ENCODE results near the gene CXXC5. TPM values are rescaled to one million over a fixed set of nuclear protein-coding genes. Genes with fewer than 3 reads are reported as not detected.

The CXXC5 gene
- total and polyA plus RNA-seq, 2 experiments from 2014 or later: 70.4 to 122 TPM

DNA sequence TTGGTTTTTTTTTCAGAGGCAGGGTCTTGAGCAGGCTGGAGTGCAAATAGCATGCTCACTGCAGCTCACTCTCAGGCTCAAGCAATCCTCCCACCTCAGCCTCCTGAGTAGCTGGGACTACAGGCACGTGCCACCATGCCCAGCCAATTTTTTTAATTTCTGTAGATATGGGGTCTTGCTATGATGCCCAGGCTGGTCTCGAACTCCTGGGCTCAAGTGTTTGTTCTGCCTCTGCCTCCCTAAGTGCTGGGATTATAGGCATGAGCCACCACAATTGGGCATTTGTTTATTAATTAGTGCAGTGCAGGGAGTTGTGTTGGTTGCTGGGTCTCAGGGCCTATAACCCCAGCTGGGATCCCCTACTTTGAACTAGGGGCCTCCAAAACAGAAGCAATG lies 47.0 kb downstream of the CXXC5 start:
- H3K4me1 ChIP-seq (ENCODE audit: low read depth): peaks cover 46% of the 10 kb centered on the region

DNA sequence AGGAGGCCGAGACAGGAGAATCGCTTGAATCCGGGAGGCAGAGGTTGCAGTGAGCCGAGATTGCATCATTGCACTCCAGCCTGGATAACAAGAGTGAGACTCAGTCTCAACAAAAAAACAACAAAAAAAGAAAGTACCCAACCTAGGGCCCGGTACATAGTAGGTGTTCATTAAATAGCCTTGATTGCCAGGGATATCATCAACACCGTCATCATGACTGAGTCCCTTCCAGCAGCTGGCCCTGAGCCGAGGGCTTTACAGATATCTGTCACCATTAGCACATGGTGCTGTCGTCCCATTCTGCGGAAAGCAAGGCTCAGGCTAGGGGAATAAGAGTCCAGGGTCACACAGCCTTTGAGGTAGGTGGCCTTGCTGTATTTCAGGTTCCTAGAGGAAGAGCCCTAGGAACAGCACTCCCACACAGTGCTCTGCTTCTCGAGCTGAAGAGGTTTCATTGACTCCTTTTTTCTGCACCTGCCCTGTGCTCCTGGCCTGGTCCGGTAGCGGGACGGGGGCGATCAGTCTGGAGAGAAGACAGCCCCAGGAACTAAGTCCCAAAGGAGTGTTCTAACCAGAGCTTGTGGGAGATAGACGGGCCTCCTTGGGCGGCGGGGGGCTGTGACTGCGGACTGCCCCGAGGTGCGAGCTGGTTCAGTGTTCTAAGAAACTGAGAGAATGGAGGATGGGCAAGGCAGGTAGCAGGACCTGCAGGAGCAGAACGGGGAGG lies 48.2 kb downstream of the CXXC5 start:
- H3K27me3 ChIP-seq: no peaks in the 10 kb centered on the region
- H3K36me3 ChIP-seq: no peaks in the 10 kb centered on the region
- no peak for DNase-seq (ENCODE audit: low read depth in 1 of 2, low spot score in 1 of 2)
- no peak overlapping the region for H3K4me3 ChIP-seq
- peaks cover 43% of the 10 kb centered on the region for H3K4me1 ChIP-seq (ENCODE audit: low read depth)
- no peaks in the 10 kb centered on the region for H3K9me3 ChIP-seq (ENCODE audit: low read depth)
- TF ChIP-seq, protein P1, sequence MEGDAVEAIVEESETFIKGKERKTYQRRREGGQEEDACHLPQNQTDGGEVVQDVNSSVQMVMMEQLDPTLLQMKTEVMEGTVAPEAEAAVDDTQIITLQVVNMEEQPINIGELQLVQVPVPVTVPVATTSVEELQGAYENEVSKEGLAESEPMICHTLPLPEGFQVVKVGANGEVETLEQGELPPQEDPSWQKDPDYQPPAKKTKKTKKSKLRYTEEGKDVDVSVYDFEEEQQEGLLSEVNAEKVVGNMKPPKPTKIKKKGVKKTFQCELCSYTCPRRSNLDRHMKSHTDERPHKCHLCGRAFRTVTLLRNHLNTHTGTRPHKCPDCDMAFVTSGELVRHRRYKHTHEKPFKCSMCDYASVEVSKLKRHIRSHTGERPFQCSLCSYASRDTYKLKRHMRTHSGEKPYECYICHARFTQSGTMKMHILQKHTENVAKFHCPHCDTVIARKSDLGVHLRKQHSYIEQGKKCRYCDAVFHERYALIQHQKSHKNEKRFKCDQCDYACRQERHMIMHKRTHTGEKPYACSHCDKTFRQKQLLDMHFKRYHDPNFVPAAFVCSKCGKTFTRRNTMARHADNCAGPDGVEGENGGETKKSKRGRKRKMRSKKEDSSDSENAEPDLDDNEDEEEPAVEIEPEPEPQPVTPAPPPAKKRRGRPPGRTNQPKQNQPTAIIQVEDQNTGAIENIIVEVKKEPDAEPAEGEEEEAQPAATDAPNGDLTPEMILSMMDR (IDR thresholded peaks at IDR 0.05; ENCODE audit: low read depth, low read length): no peak
- H3K27ac ChIP-seq: peak overlapping the region; percentile 91

More for the DNA sequence above, 47.0 kb downstream of the CXXC5 start:
- TF ChIP-seq, protein P1 (IDR thresholded peaks at IDR 0.05; ENCODE audit: low read depth, low read length): no peak
- Histone ChIP-seq H3K27me3 (no peaks in the 10 kb centered on the region), H3K4me3 (no peak overlapping the region), H3K36me3 (no peaks in the 10 kb centered on the region), H3K9me3 (ENCODE audit: low read depth) (no peaks in the 10 kb centered on the region), H3K27ac (no peak overlapping the region)
- no peak for DNase-seq (ENCODE audit: low read depth in 1 of 2, low spot score in 1 of 2)

DNA sequence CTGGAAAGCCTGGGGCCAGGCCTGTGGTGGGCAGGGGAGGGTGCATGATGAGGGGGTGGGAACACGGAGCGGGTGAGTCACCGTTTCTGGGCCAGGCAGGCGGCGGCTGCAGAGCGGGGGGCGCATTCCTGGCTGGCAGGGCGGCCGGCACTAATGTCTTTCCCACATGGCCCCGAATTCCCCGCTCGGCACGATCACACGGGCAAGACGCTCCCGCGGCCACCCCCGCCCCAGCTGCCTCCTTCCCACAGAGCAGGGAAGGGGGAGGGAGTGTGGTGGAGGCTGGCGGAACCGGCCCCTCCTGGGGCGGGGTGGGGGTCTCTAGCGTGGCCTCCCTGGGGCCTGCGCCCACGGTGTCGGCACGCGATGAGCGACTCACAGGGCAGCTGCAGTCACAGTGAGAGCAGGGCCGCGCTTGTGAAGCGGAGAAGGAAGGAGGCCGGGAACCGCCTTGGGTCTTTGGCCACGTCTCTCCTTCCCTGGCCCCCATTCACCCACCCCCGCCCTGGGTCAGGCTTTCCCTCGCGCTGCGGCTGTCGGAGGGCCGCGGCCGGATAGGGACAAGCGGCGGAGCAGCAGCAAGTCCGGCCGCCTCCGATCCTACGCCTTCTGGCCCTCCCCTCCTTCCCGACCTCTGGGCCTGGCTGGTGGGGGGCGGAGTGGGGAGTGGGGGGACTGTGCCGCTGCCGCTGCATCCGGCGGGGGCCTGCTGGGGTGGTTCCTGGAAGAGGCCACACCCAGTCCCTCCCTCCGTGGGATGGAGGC lies 48.9 kb downstream of the CXXC5 start:
- Histone ChIP-seq H3K36me3 (no peaks in the 10 kb centered on the region), H3K27me3 (no peaks in the 10 kb centered on the region), H3K4me1 (ENCODE audit: low read depth) (peaks cover 43% of the 10 kb centered on the region), H3K27ac (peak overlapping the region; percentile 91), H3K9me3 (ENCODE audit: low read depth) (no peaks in the 10 kb centered on the region), H3K4me3 (no peak overlapping the region)
- DNase-seq (ENCODE audit: low read depth in 1 of 2, low spot score in 1 of 2): peak; percentile 74 to 87
- TF ChIP-seq, protein P1 (IDR thresholded peaks at IDR 0.05; ENCODE audit: low read depth, low read length): no peak

DNA sequence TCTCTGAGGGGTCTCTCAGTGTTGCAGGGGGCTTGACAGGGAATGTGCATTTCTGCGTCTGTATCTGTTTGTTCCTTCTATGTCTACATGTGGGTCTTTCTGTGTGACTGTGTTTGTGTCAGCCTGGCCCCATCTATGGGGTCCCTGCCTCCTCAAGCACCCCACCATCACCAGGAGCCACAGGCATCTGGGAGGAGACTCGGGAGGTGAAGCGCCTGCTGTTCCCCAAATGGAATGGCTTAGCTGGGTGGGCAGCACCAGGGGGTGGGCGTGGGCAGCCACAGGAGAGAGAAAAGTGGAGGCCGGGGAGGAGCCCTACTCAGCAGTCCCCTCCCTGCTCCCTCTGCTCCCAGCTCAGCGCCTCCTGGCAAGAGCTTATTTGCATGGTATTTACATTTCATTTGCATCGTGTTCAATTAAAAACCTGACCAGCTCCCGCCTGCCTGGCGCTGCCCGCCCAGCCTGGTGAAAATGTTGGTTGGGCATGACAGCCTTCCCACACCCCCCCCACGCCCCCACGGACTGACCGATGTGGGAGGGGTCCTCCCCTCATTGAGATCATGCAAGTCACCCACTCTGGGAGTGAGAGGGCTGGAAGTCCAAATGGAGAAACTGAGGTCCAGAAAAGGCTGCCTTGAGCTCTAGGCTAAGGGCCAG lies 50.5 kb downstream of the CXXC5 start:
- no peaks in the 10 kb centered on the region for H3K9me3 ChIP-seq (ENCODE audit: low read depth)
- peaks cover 32% of the 10 kb centered on the region for H3K4me1 ChIP-seq (ENCODE audit: low read depth)
- TF ChIP-seq, protein P1 (IDR thresholded peaks at IDR 0.05; ENCODE audit: low read depth, low read length): no peak
- H3K4me3 ChIP-seq: no peak overlapping the region
- no peaks in the 10 kb centered on the region for H3K27me3 ChIP-seq
- peak; percentile 80 to 81 for DNase-seq (ENCODE audit: low read depth in 1 of 2, low spot score in 1 of 2)
- H3K27ac ChIP-seq: peak overlapping the region; percentile 91
- no peaks in the 10 kb centered on the region for H3K36me3 ChIP-seq

DNA sequence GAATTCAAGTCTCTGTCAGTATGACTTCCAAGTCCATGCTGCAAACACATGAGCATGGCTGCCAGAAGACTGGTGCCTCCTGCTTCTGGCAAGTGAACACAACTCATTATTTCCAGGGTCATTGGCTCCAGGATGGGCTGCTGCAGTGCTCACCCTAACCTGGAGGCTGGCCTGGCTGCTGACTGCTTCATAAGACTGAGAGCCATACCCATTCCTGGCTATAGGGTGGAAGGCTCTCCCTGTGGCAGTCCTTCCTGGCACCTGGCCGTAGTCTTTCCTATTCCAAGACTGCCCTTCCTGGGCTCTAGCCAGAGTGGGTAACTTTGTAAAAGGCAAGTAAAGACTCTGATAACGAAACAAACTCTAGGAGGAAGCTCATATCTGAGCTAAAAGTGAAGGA lies 51.2 kb downstream of the CXXC5 start:
- TF ChIP-seq, protein P1 (IDR thresholded peaks at IDR 0.05; ENCODE audit: low read depth, low read length): no peak
- H3K4me1 ChIP-seq (ENCODE audit: low read depth): peaks cover 32% of the 10 kb centered on the region
- no peaks in the 10 kb centered on the region for H3K27me3 ChIP-seq
- DNase-seq (ENCODE audit: low read depth in 1 of 2, low spot score in 1 of 2): no peak
- no peak overlapping the region for H3K4me3 ChIP-seq
- peak overlapping the region; percentile 14 for H3K27ac ChIP-seq
- no peaks in the 10 kb centered on the region for H3K36me3 ChIP-seq
- H3K9me3 ChIP-seq (ENCODE audit: low read depth): no peaks in the 10 kb centered on the region

Data from cardiac muscle cell (in vitro differentiated cells and primary cell).